GM18907 (cell line): ENCODE measurements around the gene DGCR2.

Experiments used
- ATAC-seq: cut with Tn5 transposase; IDR thresholded peaks from one replicate; pipeline ENCODE4 v1.9.1; 2021; ENCODE audit warnings: mild to moderate bottlenecking, moderate library complexity; ENCODE audit not compliant: unreplicated experiment

Gene DGCR2

GRCh38 chr22:19110064-19110458, 12.2 kb downstream of the DGCR2 start:
- ATAC-seq = no peak

GRCh38 chr22:19109198-19110063, 12.8 kb downstream of the DGCR2 start:
- ATAC-seq = peak; percentile 86

- no peak for ATAC-seq
Measured at GRCh38 chr22:19108807-19109197, 13.4 kb downstream of the DGCR2 start.

- no peak for ATAC-seq
Measured at GRCh38 chr22:19107730-19108074, 14.5 kb downstream of the DGCR2 start.

GRCh38 chr22:19106886-19107729, 15.1 kb downstream of the DGCR2 start:
- ATAC-seq = no peak

GRCh38 chr22:19105867-19106802, 16.1 kb downstream of the DGCR2 start:
- ATAC-seq = no peak

- ATAC-seq = no peak
Measured at GRCh38 chr22:19105456-19105855, 16.8 kb downstream of the DGCR2 start.

- ATAC-seq = no peak
Measured at GRCh38 chr22:19103880-19104821, 18.1 kb downstream of the DGCR2 start.

GRCh38 chr22:19098157-19098556, 24.1 kb downstream of the DGCR2 start:
- no peak for ATAC-seq

- ATAC-seq = no peak
Measured at GRCh38 chr22:19097518-19097917, 24.7 kb downstream of the DGCR2 start.

GRCh38 chr22:19096555-19096954, 25.7 kb downstream of the DGCR2 start:
- no peak for ATAC-seq

GRCh38 chr22:19094393-19094997, 27.7 kb downstream of the DGCR2 start:
- ATAC-seq = no peak

- no peak for ATAC-seq
Measured at GRCh38 chr22:19092725-19093124, 29.5 kb downstream of the DGCR2 start.

GRCh38 chr22:19090586-19091127, 31.6 kb downstream of the DGCR2 start:
- ATAC-seq = no peak

- ATAC-seq = no peak
Measured at GRCh38 chr22:19090183-19090582, 32.0 kb downstream of the DGCR2 start.

GRCh38 chr22:19088866-19089595, 33.2 kb downstream of the DGCR2 start:
- ATAC-seq = no peak

GRCh38 chr22:19086896-19087295, 35.3 kb downstream of the DGCR2 start:
- ATAC-seq = no peak

GRCh38 chr22:19086417-19086816, 35.8 kb downstream of the DGCR2 start:
- no peak for ATAC-seq
